CD4-positive, CD25-positive, alpha-beta regulatory T cell (primary cell): ENCODE data around the gene RIC8A. TPM values are rescaled to one million over a fixed set of nuclear protein-coding genes. Genes with fewer than 3 reads are reported as not detected.

Experiments
- ATAC-seq, 2 donors: fragments of 150-1000 bp; cut with Tn5 transposase; one replicate each; pipeline ENCODE4 v1.10.0; 2021; ENCODE audit warnings: low read depth in 2 of 2, moderate number of reproducible peaks in 2 of 2, moderate library complexity in 1 of 2
- DNase-seq, 3 donors: peaks; one replicate each; pipeline versions ENCODE4 v3.0.0 to v3.0.0-alpha.2; 2012 to 2022; ENCODE audit warnings: mixed read lengths in 1 of 3
- H3K27ac ChIP-seq: one replicate; pipeline ENCODE4 v1.7.0; 2013; ENCODE audit warnings: mild to moderate bottlenecking, low read length; ENCODE audit not compliant: insufficient read depth, poor library complexity, severe bottlenecking
- H3K27me3 ChIP-seq: one replicate; pipeline ENCODE4 v1.7.0; 2013; ENCODE audit warnings: low read length; ENCODE audit not compliant: control insufficient read depth, insufficient read depth
- H3K36me3 ChIP-seq: one replicate; pipeline ENCODE4 v1.7.0; 2013; ENCODE audit warnings: mild to moderate bottlenecking, low read length, moderate library complexity; ENCODE audit not compliant: control insufficient read depth, insufficient read depth
- H3K4me1 ChIP-seq: 2 replicates; pipeline ENCODE4 v1.7.0; 2013; ENCODE audit warnings: mild to moderate bottlenecking, low read length; ENCODE audit not compliant: insufficient read depth, control insufficient read depth, poor library complexity, severe bottlenecking
- H3K4me3 ChIP-seq: one replicate; pipeline ENCODE4 v1.7.0; 2013; ENCODE audit warnings: low read depth, mild to moderate bottlenecking, low read length, moderate library complexity
- H3K9me3 ChIP-seq, 2 experiments: 1 replicate in 1 of 2; 2 replicates in 1 of 2; pipeline ENCODE4 v1.7.0; 2013; ENCODE audit warnings: low read length in 2 of 2, mild to moderate bottlenecking in 1 of 2, moderate library complexity in 1 of 2; ENCODE audit not compliant: control insufficient read depth in 2 of 2
- H3K27ac Mint-ChIP-seq, 3 donors: one replicate each; pipeline ENCODE4 v1.8.0; 2020 to 2022; ENCODE audit warnings: mild to moderate bottlenecking in 3 of 3, mixed read lengths in 3 of 3, moderate library complexity in 2 of 3
- H3K27me3 Mint-ChIP-seq: one replicate; pipeline ENCODE4 v1.8.0; 2022; ENCODE audit warnings: mild to moderate bottlenecking, mixed read lengths
- H3K36me3 Mint-ChIP-seq: one replicate; pipeline ENCODE4 v1.8.0; 2020; ENCODE audit warnings: mixed read lengths
- H3K4me1 Mint-ChIP-seq, 4 donors: one replicate each; pipeline ENCODE4 v1.8.0; 2020 to 2022; ENCODE audit warnings: mixed read lengths in 4 of 4, mild to moderate bottlenecking in 1 of 4
- H3K4me3 Mint-ChIP-seq, 4 donors: one replicate each; pipeline ENCODE4 v1.8.0; 2020 to 2022; ENCODE audit warnings: mild to moderate bottlenecking in 4 of 4, mixed read lengths in 4 of 4, moderate library complexity in 3 of 4
- H3K9me3 Mint-ChIP-seq, 7 donors: one replicate each; pipeline ENCODE4 v1.8.0; 2020 to 2022; ENCODE audit warnings: mixed read lengths in 7 of 7, mild to moderate bottlenecking in 3 of 7, moderate library complexity in 2 of 7
- polyA plus RNA-seq, 4 donors: library from polyadenylated mRNA; unstranded; fragments of 300-500 nt; fragmentation: Illumina TruSeq; gene quantifications; one replicate each; pipeline ENCODE4 v1.2.3, GENCODE V29; 2021
- total RNA-seq: library from RNA; stranded (reverse); gene quantifications from one replicate; pipeline ENCODE4 v1.2.3, GENCODE V29; 2022

The RIC8A gene
- total and polyA plus RNA-seq, 5 donors from 2014 or later, result 74.1 to 135 (median 78.6) TPM

DNA sequence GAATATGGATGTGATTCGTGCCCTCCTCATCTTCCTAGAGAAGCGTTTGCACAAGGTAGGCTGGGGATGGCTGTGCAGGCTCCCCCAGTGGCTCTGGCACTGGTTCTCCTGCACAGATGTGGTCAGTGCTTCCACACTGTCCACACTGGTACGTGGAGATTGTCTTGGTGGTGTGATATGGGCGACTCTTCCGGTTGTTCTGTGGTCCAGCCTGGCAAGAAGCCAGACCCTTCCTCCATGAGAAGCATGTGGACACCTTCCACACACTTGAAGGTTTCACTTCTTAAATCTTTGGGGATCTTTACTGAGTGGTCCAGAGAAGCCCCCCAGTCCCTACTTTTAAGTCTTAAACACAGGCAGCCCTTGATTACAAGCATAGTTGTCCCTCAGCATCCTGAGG lies 3.8 kb downstream of the RIC8A start:
- Histone ChIP-seq H3K4me1 (peaks cover 34% of the 10 kb centered on the region), H3K4me3 (no peak overlapping the region), H3K27ac (no peak overlapping the region), H3K27me3 (no peaks in the 10 kb centered on the region), H3K36me3 (peaks cover 58% of the 10 kb centered on the region), H3K9me3 (no peaks in the 10 kb centered on the region)
- no peak for DNase-seq
- Mint-ChIP-seq H3K4me1 (peaks cover 0 to 34% (median 17%) of the 10 kb centered on the region in 4 donors), H3K27me3 (peaks cover 4% of the 10 kb centered on the region), H3K27ac (peak overlapping the region in 1 of 3 donors; percentile 67), H3K36me3 (peaks cover 27% of the 10 kb centered on the region), H3K9me3 (peaks cover 0 to 1% (median 0%) of the 10 kb centered on the region in 7 donors), H3K4me3 (peak overlapping the region; percentile 28 to 97 (median 76))
- no peak for ATAC-seq

GRCh38 chr11:211741-212140 lies 4.2 kb downstream of the RIC8A start:
- H3K27ac ChIP-seq, result no peak overlapping the region
- H3K9me3 ChIP-seq, result no peaks in the 10 kb centered on the region
- ATAC-seq (no peak), DNase-seq (no peak)
- peak overlapping the region in 1 of 3 donors; percentile 67 for H3K27ac Mint-ChIP-seq
- no peak overlapping the region for H3K4me3 ChIP-seq
- H3K4me3 Mint-ChIP-seq, result peak overlapping the region; percentile 28 to 97 (median 76)
- H3K36me3 ChIP-seq, result peaks cover 58% of the 10 kb centered on the region
- peaks cover 4% of the 10 kb centered on the region for H3K27me3 Mint-ChIP-seq
- peaks cover 0 to 33% (median 15%) of the 10 kb centered on the region in 4 donors for H3K4me1 Mint-ChIP-seq
- H3K27me3 ChIP-seq, result no peaks in the 10 kb centered on the region
- H3K4me1 ChIP-seq, result peaks cover 29% of the 10 kb centered on the region
- peaks cover 27% of the 10 kb centered on the region for H3K36me3 Mint-ChIP-seq
- H3K9me3 Mint-ChIP-seq, result no peaks in the 10 kb centered on the region

DNA sequence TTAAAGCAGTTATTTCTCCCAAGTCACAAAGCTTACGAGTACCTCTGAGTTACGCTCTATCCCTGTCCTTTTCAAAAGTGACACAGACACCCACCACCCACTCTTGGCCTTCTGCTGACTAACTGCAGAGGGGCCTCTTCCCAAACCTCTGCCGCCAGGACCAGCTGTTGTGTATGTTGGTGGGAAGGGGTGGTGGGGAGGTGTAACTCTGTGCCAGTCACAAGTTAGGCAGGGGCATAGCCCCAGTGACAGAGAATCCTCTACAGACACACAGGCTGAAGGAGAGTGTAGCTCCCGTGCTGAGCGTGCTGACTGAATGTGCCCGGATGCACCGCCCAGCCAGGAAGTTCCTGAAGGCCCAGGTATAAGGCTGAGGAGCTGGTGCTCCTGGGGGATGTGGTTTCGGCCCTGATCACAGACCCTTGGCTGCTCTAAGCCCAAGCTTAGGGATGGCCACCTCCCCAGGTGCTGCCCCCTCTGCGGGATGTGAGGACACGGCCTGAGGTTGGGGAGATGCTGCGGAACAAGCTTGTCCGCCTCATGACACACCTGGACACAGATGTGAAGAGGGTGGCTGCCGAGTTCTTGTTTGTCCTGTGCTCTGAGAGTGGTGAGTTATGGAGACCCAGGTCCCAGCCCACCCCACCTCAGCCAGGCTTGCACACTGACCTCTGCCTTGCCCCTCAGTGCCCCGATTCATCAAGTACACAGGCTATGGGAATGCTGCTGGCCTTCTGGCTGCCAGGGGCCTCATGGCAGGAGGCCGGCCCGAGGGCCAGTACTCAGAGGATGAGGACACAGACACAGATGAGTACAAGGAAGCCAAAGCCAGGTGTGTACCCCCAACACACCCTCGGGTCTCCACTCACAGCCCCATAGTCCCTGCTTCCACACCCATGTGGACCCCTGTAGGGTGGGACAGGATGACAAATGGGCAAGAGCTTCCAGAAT lies 4.9 kb downstream of the RIC8A start:
- H3K4me1 ChIP-seq, result peaks cover 27% of the 10 kb centered on the region
- Mint-ChIP-seq H3K9me3 (no peaks in the 10 kb centered on the region), H3K4me1 (peaks cover 0 to 30% (median 14%) of the 10 kb centered on the region in 4 donors), H3K27me3 (peaks cover 1% of the 10 kb centered on the region), H3K36me3 (peaks cover 27% of the 10 kb centered on the region), H3K27ac (peak overlapping the region in 1 of 3 donors; percentile 32), H3K4me3 (peak overlapping the region in 2 of 4 donors; percentile 38 to 97)
- H3K9me3 ChIP-seq, result no peaks in the 10 kb centered on the region
- H3K27me3 ChIP-seq, result no peaks in the 10 kb centered on the region
- H3K4me3 ChIP-seq, result no peak overlapping the region
- DNase-seq (no peak), ATAC-seq (no peak)
- H3K27ac ChIP-seq, result no peak overlapping the region
- peaks cover 58% of the 10 kb centered on the region for H3K36me3 ChIP-seq

DNA sequence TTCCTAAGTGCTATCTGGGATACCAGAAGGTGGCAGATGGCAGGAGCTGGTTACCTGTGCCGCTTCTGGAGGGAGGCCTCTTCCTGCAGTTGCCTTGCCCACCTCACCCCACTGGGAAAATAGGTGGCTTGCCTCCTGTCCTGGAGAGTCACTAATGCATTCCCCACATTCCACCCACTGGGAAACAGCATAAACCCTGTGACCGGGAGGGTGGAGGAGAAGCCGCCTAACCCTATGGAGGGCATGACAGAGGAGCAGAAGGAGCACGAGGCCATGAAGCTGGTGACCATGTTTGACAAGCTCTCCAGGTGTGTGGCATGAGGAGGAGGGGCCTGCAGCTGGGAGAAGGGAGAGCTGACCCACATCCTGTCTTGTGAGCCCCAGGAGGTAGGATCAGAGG lies 5.6 kb downstream of the RIC8A start:
- H3K27ac Mint-ChIP-seq, result peak overlapping the region in 1 of 3 donors; percentile 32

DNA sequence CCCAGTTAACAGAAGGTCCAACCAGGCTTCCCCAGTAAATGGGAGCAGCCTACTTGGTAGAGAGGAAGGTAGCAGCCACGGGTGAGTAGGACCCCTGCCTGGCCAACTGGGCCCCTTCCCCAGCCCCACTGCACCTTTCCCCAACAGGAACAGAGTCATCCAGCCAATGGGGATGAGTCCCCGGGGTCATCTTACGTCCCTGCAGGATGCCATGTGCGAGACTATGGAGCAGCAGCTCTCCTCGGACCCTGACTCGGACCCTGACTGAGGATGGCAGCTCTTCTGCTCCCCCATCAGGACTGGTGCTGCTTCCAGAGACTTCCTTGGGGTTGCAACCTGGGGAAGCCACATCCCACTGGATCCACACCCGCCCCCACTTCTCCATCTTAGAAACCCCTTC lies 6.6 kb downstream of the RIC8A start:
- Mint-ChIP-seq H3K36me3 (peaks cover 24% of the 10 kb centered on the region), H3K4me3 (peak overlapping the region in 1 of 4 donors; percentile 71), H3K27me3 (no peaks in the 10 kb centered on the region), H3K4me1 (peaks cover 0 to 31% (median 11%) of the 10 kb centered on the region in 4 donors), H3K27ac (no peak overlapping the region), H3K9me3 (no peaks in the 10 kb centered on the region)
- peaks cover 17% of the 10 kb centered on the region for H3K4me1 ChIP-seq
- H3K9me3 ChIP-seq, result no peaks in the 10 kb centered on the region
- H3K27ac ChIP-seq, result no peak overlapping the region
- no peak overlapping the region for H3K4me3 ChIP-seq
- ATAC-seq (no peak), DNase-seq (no peak)
- no peaks in the 10 kb centered on the region for H3K27me3 ChIP-seq
- peaks cover 58% of the 10 kb centered on the region for H3K36me3 ChIP-seq

More for the DNA sequence above, 5.6 kb downstream of the RIC8A start:
- Mint-ChIP-seq H3K36me3 (peaks cover 24% of the 10 kb centered on the region), H3K9me3 (no peaks in the 10 kb centered on the region), H3K4me1 (peaks cover 0 to 32% (median 11%) of the 10 kb centered on the region in 4 donors), H3K4me3 (no peak overlapping the region), H3K27me3 (no peaks in the 10 kb centered on the region)
- H3K36me3 ChIP-seq, result peaks cover 58% of the 10 kb centered on the region
- no peaks in the 10 kb centered on the region for H3K9me3 ChIP-seq
- H3K27ac ChIP-seq, result no peak overlapping the region
- H3K4me1 ChIP-seq, result peaks cover 22% of the 10 kb centered on the region
- no peak for ATAC-seq
- DNase-seq, result no peak
- H3K4me3 ChIP-seq, result no peak overlapping the region
- H3K27me3 ChIP-seq, result no peaks in the 10 kb centered on the region

DNA sequence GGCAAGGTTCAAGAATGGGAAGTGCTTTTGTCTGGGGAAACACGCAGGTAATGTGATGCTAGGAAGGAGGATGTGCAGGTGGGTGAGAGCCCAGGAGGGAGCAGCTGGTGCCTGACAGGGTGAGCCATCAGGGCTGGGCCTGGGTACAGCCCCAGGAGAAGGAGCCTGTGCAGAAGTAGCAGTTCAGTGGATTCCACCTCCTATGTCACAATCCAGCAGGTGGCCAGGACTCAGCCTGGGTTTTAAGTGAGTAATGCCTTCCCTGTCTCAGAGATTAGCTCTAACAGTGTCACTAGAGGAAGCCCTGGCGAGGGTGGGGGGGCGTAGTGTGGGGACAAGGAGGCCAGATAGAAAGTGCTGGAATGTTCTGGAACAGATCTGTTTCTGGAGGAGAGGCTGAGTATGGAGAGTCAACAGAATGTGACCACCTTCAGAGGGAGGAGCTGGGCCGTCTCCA lies 8.1 kb downstream of the RIC8A start:
- Mint-ChIP-seq H3K27me3 (no peaks in the 10 kb centered on the region), H3K27ac (peak overlapping the region in 1 of 3 donors; percentile 32), H3K4me3 (peak overlapping the region in 1 of 4 donors; percentile 59), H3K9me3 (no peaks in the 10 kb centered on the region), H3K4me1 (peaks cover 0 to 20% (median 6%) of the 10 kb centered on the region in 4 donors), H3K36me3 (peaks cover 19% of the 10 kb centered on the region)
- DNase-seq (no peak), ATAC-seq (no peak)
- H3K4me1 ChIP-seq, result peaks cover 1% of the 10 kb centered on the region
- H3K36me3 ChIP-seq, result peaks cover 50% of the 10 kb centered on the region
- no peak overlapping the region for H3K4me3 ChIP-seq
- no peaks in the 10 kb centered on the region for H3K27me3 ChIP-seq
- no peak overlapping the region for H3K27ac ChIP-seq
- H3K9me3 ChIP-seq, result no peaks in the 10 kb centered on the region

DNA sequence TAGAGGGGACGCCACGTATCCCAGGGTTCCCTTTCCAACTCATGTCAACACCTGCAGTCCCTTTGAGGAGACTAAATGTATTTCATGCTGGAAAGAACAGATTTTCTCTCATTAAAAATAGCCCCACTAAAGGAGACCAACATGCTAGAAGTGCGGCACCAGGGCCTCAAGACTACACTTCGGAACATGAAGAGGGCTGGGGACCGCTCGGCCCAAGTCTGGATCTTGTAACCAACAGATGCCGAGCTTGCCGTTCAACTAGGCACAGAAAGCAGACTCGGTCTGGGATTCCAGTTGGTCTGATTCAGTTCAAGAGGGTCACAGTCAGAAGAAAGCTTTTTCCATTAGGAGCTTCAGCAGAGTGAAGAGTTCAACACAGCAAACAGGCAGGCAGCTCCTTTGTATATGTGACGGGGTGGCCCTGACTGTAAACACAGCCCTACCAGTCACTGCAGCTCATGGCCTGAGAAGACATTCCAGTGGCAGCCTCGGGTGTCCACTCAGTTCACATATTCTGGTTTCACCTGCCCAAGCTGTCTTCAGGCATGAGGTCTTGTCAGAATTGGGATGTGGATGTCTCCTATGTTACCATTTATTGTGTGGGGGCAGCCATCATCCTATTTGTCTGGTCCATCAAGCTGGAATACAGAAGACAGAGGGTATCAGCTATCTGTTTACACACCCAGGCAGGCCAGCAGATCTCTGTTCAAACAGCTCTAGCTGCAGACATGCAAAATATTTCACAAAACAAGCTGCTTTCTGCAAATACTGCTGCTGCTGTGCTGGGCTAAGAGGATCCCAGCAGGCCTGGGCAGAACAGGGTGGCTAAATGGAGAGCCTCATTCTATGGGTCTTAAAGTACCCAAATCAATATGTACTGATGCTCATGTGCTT lies 8.8 kb downstream of the RIC8A start:
- Histone ChIP-seq H3K9me3 (no peaks in the 10 kb centered on the region), H3K4me3 (no peak overlapping the region), H3K36me3 (peaks cover 42% of the 10 kb centered on the region), H3K4me1 (no peaks in the 10 kb centered on the region), H3K27me3 (no peaks in the 10 kb centered on the region), H3K27ac (no peak overlapping the region)
- ATAC-seq (no peak), DNase-seq (no peak)
- peaks cover 16% of the 10 kb centered on the region for H3K36me3 Mint-ChIP-seq
- H3K27ac Mint-ChIP-seq, result peak overlapping the region in 1 of 3 donors; percentile 20
- no peaks in the 10 kb centered on the region for H3K27me3 Mint-ChIP-seq
- H3K4me3 Mint-ChIP-seq, result no peak overlapping the region
- H3K9me3 Mint-ChIP-seq, result no peaks in the 10 kb centered on the region
- H3K4me1 Mint-ChIP-seq, result peaks cover 0 to 13% (median 4%) of the 10 kb centered on the region in 4 donors
